NT2/D1 (cell line): ENCODE measurements around the gene MTERF4.

Experiments
- YY1 ChIP-seq: IDR thresholded peaks from 2 replicates; pipeline ENCODE4 v1.6.1; 2011; ENCODE audit not compliant: insufficient read length, insufficient read depth
- ZNF274 ChIP-seq: IDR thresholded peaks from 2 replicates; pipeline ENCODE4 v1.6.1; 2011; ENCODE audit warnings: mild to moderate bottlenecking, low read depth, low read length

DNA sequence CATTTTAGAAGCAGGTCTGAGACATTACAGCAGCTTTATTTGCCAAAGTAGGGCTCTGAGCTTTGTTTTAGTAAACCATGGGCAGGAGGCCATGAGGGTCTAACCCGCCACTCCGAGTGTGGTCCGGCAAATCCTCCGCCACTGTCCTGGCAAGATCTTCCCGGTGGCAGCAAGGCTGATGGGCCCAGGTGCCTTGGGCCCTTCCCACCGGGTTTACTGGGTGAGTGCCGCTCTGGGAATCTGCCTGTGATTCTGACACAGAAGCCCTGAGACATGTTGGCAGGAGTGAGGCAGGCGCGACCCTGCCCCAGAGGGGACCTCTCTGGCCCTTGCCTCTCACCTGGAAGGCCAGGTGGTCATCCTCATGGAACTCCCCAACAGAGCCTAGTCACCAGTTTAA, 29.9 kb downstream of the MTERF4 start:
- no peak for TF ChIP-seq YY1
- TF ChIP-seq ZNF274: no peak
